Suprapubic skin (tissue), 4 donors: ENCODE data around the gene IQUB. TPM values are rescaled to one million over a fixed set of nuclear protein-coding genes. Genes with fewer than 3 reads are reported as not detected.

ENCODE experiments used
- DNase-seq, 2 donors: peaks; one replicate each; pipeline ENCODE4 v3.0.0-alpha.2; 2019; ENCODE audit warnings: low spot score in 2 of 2
- H3K27ac ChIP-seq: fragments of 200-600 bp; sonication (generic); one replicate; pipeline ENCODE4 v1.5.1; 2019
- H3K27me3 ChIP-seq: fragments of 200-600 bp; sonication (generic); one replicate; pipeline ENCODE4 v1.5.1; 2019
- H3K36me3 ChIP-seq: fragments of 200-600 bp; sonication (generic); one replicate; pipeline ENCODE4 v1.5.1; 2019
- H3K4me1 ChIP-seq: fragments of 200-600 bp; sonication (generic); one replicate; pipeline ENCODE4 v1.5.1; 2019
- H3K4me3 ChIP-seq: fragments of 200-600 bp; sonication (generic); one replicate; pipeline ENCODE4 v1.5.1; 2019; ENCODE audit warnings: mild to moderate bottlenecking
- H3K9me3 ChIP-seq: fragments of 200-600 bp; sonication (generic); one replicate; pipeline ENCODE4 v1.5.1; 2019
- EP300 ChIP-seq: sonication (generic); formaldehyde crosslinking; IDR thresholded peaks from one replicate; pipeline ENCODE4 v1.6.1; 2017; ENCODE audit warnings: antibody characterized with exemption
- POLR2A ChIP-seq, 2 donors: fragments of 450-650 bp; IDR thresholded peaks; one replicate each; pipeline ENCODE4 v1.6.1; 2017; ENCODE audit warnings: antibody characterized with exemption in 2 of 2, mild to moderate bottlenecking in 2 of 2, moderate library complexity in 2 of 2
- POLR2AphosphoS5 ChIP-seq, 3 donors: sonication (generic); formaldehyde crosslinking; IDR thresholded peaks; one replicate each; pipeline ENCODE4 v1.6.1; 2017; ENCODE audit warnings: antibody characterized with exemption in 3 of 3
- WGBS: methylation state at CpG from one replicate; pipeline ENCODE4 v1.1.5; 2018; 5-methylcytosine and 5-hydroxymethylcytosine counted together
- total RNA-seq, 4 donors: library from RNA; depleted of rRNA; stranded (reverse); fragments of >200 nt; gene quantifications; one replicate each; pipeline ENCODE4 v1.1.0, GENCODE V29; 2016
- TF ChIP-seq, protein P1 (sequence below), 2 donors: fragments of 200-600 bp in 1 of 2; fragments of 450-650 bp in 1 of 2; sonication (generic) in 1 of 2; IDR thresholded peaks; one replicate each; pipeline ENCODE4 v1.5.1; 2016 to 2019; ENCODE audit warnings: antibody characterized with exemption in 2 of 2, mild to moderate bottlenecking in 1 of 2, moderate library complexity in 1 of 2

IQUB gene
- total RNA-seq, 4 donors from 2014 or later = 0.24 to 1.1 (median 0.71) TPM

DNA sequence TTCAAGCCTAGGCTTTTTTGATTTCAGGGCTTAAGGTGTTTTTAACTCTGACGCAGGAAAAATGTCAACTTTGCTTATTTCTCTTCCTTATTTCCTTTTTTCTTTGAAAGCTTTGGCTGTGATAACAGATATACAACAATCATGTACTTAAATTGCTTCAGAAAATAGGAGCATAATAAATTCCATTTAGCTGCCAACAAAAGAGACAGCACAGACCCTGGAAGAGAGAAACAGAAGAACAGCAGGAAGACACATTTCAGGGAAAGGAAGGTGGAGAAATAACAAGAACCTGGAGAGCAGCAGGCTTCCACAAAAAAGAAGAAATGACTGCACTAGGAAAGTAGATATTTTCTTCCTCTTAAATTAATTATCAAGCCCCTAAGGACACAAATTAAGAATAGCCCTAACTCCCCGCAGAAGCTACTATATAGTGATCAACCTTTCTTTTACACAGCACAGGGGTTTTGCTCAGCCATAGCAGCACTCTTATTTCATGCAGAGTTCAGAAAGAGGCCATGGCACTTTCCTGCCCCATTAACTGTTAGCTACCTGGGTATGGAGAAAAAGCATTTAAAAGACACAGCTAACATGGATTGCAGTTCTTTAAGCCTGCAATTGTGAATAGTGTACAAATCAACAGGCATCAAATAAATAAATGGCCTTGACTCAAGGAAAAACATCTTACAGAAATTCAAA lies 61.5 kb downstream of the IQUB start:
- no peak for DNase-seq
- Histone ChIP-seq H3K27ac (no peak overlapping the region), H3K9me3 (no peaks in the 10 kb centered on the region), H3K27me3 (no peaks in the 10 kb centered on the region), H3K4me3 (no peak overlapping the region), H3K36me3 (no peaks in the 10 kb centered on the region), H3K4me1 (no peaks in the 10 kb centered on the region)
- no peak for TF ChIP-seq EP300
- TF ChIP-seq POLR2A (IDR thresholded peaks at IDR 0.05) = no peak
- TF ChIP-seq, protein P1, sequence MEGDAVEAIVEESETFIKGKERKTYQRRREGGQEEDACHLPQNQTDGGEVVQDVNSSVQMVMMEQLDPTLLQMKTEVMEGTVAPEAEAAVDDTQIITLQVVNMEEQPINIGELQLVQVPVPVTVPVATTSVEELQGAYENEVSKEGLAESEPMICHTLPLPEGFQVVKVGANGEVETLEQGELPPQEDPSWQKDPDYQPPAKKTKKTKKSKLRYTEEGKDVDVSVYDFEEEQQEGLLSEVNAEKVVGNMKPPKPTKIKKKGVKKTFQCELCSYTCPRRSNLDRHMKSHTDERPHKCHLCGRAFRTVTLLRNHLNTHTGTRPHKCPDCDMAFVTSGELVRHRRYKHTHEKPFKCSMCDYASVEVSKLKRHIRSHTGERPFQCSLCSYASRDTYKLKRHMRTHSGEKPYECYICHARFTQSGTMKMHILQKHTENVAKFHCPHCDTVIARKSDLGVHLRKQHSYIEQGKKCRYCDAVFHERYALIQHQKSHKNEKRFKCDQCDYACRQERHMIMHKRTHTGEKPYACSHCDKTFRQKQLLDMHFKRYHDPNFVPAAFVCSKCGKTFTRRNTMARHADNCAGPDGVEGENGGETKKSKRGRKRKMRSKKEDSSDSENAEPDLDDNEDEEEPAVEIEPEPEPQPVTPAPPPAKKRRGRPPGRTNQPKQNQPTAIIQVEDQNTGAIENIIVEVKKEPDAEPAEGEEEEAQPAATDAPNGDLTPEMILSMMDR (IDR thresholded peaks at IDR 0.05) = no peak
- TF ChIP-seq POLR2AphosphoS5 (IDR thresholded peaks at IDR 0.05) = no peak
- 33% methylated on average over 2 of the region's 2 CpGs for WGBS

DNA sequence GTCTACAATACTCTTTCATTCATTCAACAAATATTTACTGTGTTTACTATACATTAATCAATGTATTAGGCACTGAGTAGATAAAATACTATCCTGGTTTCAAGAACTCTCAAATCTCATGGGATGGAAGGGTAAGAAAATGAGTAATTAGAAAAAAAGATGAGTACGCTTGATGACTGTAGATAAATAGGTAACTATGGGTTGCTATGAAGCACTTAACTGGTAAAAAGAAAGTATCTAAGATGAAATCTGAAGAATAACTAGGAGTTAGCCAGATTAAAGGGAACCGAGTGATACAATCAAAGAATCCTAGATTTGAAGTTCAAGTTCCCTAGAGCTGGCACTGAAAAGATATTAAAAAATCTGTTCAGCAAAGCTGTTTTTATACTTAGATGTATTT lies 62.1 kb downstream of the IQUB start:
- H3K9me3 ChIP-seq = no peaks in the 10 kb centered on the region
- no peaks in the 10 kb centered on the region for H3K4me1 ChIP-seq
- H3K4me3 ChIP-seq = no peak overlapping the region
- H3K27ac ChIP-seq = no peak overlapping the region
- H3K36me3 ChIP-seq = no peaks in the 10 kb centered on the region
- DNase-seq = no peak
- no peak for TF ChIP-seq POLR2AphosphoS5 (IDR thresholded peaks at IDR 0.05)
- TF ChIP-seq, protein P1 (IDR thresholded peaks at IDR 0.05) = no peak
- TF ChIP-seq POLR2A (IDR thresholded peaks at IDR 0.05) = no peak
- TF ChIP-seq EP300 = no peak
- 58% methylated on average over 2 of the region's 2 CpGs for WGBS
- no peaks in the 10 kb centered on the region for H3K27me3 ChIP-seq

DNA sequence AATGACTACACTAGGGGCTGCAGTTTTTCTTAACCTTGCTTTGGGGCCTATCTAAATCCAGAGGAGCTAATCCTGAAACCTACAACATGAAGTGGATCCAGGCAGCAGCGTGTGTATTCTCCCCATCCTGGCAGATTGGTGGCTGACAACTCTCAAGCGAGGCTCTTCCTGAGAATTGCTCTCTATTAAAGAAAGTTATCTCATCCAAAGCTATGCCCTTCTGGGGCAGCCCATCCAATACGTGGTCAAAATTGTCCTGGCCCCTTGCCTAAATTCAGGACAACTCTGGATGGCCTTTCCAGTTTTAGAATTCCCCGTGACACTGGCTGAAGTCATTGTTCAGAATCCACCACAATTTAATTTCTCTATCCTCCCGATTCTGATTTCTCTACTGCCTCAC lies 66.1 kb downstream of the IQUB start:
- H3K27me3 ChIP-seq = no peaks in the 10 kb centered on the region
- no peak overlapping the region for H3K27ac ChIP-seq
- 83% methylated on average over 5 of the region's 5 CpGs for WGBS
- DNase-seq = no peak
- no peak overlapping the region for H3K4me3 ChIP-seq
- TF ChIP-seq, protein P1 (IDR thresholded peaks at IDR 0.05) = no peak
- TF ChIP-seq POLR2AphosphoS5 (IDR thresholded peaks at IDR 0.05) = no peak
- no peak for TF ChIP-seq EP300
- TF ChIP-seq POLR2A (IDR thresholded peaks at IDR 0.05) = no peak
- no peaks in the 10 kb centered on the region for H3K36me3 ChIP-seq
- H3K9me3 ChIP-seq = no peaks in the 10 kb centered on the region
- H3K4me1 ChIP-seq = no peaks in the 10 kb centered on the region

DNA sequence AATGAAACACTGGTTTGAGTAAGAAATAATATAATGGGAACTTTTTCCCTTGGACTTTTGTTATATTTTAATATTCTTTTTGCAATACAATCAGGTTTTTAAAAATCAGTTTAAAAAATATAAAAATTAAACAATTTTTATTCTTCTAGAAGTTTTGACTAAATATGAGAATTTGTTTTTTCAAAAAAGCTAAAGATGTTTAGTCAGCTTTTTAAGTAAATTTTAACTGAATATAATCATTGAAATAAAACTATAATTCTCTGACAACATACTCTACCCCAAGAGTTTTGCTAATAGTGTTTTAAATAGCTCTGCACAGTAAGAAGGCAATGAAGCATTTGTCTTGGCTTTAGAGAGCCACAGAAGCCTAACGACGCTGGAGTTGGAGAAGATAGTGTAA lies 70.5 kb downstream of the IQUB start:
- no peak for DNase-seq
- Histone ChIP-seq H3K36me3 (no peaks in the 10 kb centered on the region), H3K9me3 (no peaks in the 10 kb centered on the region), H3K4me3 (no peak overlapping the region), H3K27me3 (no peaks in the 10 kb centered on the region), H3K4me1 (no peaks in the 10 kb centered on the region), H3K27ac (no peak overlapping the region)
- TF ChIP-seq, protein P1 (IDR thresholded peaks at IDR 0.05) = no peak
- TF ChIP-seq EP300 (no peak), POLR2AphosphoS5 (IDR thresholded peaks at IDR 0.05) (no peak), POLR2A (IDR thresholded peaks at IDR 0.05) (no peak)
- 88% methylated on average over 2 of the region's 2 CpGs for WGBS

DNA sequence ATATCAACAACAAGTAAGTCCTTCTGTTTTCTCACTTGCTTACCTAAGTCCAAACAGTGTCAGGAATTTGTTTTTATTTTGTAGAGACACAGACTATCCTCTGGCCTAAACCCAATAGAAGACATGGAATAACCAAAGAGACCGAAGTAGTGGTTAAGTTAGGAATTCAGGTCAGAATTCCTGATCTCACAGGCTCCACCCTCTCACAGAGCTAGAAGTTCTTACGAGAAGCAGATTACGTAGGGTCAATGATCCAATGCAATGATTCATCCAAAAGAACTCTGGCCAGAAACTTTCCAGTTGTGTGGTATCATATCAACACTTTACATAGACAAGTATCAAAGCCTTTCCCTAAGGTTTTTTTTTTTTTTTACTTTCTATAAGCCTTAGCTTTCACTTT lies 73.8 kb downstream of the IQUB start:
- Histone ChIP-seq H3K9me3 (no peaks in the 10 kb centered on the region), H3K4me3 (no peak overlapping the region), H3K27me3 (no peaks in the 10 kb centered on the region), H3K4me1 (no peaks in the 10 kb centered on the region), H3K36me3 (no peaks in the 10 kb centered on the region), H3K27ac (no peak overlapping the region)
- DNase-seq = no peak
- TF ChIP-seq EP300 = no peak
- TF ChIP-seq POLR2AphosphoS5 (IDR thresholded peaks at IDR 0.05) = no peak
- TF ChIP-seq, protein P1 (IDR thresholded peaks at IDR 0.05) = no peak
- TF ChIP-seq POLR2A (IDR thresholded peaks at IDR 0.05) = no peak
- 41% methylated on average over 3 of the region's 3 CpGs for WGBS
